ENCODE measurements around the gene DNAJC8.

The DNAJC8 gene

GRCh38 chr1:28170001-28170596 is 62.7 kb downstream of the DNAJC8 start:
- TF ChIP-seq CTCF (IDR thresholded peaks at IDR 0.05; ENCODE audit: control insufficient read depth, extremely low read depth, insufficient read depth): no peak
- no peak overlapping the region for H3K4me3 ChIP-seq (ENCODE audit: low read depth, low read length)
- peak; percentile 39 for DNase-seq (ENCODE audit: low read depth)

GRCh38 chr1:28163496-28164161 is 69.2 kb downstream of the DNAJC8 start:
- TF ChIP-seq CTCF (IDR thresholded peaks at IDR 0.05; ENCODE audit: control insufficient read depth, extremely low read depth, insufficient read depth): no peak
- no peak for DNase-seq (ENCODE audit: low read depth)
- H3K4me3 ChIP-seq (ENCODE audit: low read depth, low read length): no peak overlapping the region

- TF ChIP-seq CTCF (IDR thresholded peaks at IDR 0.05; ENCODE audit: control insufficient read depth, extremely low read depth, insufficient read depth): no peak
- H3K4me3 ChIP-seq (ENCODE audit: low read depth, low read length): no peak overlapping the region
- DNase-seq (ENCODE audit: low read depth): no peak
Measured at GRCh38 chr1:28162151-28162550, 70.7 kb downstream of the DNAJC8 start.

- H3K4me3 ChIP-seq (ENCODE audit: low read depth, low read length): no peak overlapping the region
- DNase-seq (ENCODE audit: low read depth): no peak
- TF ChIP-seq CTCF (IDR thresholded peaks at IDR 0.05; ENCODE audit: control insufficient read depth, extremely low read depth, insufficient read depth): no peak
Measured at GRCh38 chr1:28161751-28162150, 71.1 kb downstream of the DNAJC8 start.

- no peak for TF ChIP-seq CTCF (IDR thresholded peaks at IDR 0.05; ENCODE audit: control insufficient read depth, extremely low read depth, insufficient read depth)
- H3K4me3 ChIP-seq (ENCODE audit: low read depth, low read length): no peak overlapping the region
- no peak for DNase-seq (ENCODE audit: low read depth)
Measured at GRCh38 chr1:28160782-28161266, 72.0 kb downstream of the DNAJC8 start.

GRCh38 chr1:28159680-28160079 is 73.1 kb downstream of the DNAJC8 start:
- no peak for TF ChIP-seq CTCF (IDR thresholded peaks at IDR 0.05; ENCODE audit: control insufficient read depth, extremely low read depth, insufficient read depth)
- no peak overlapping the region for H3K4me3 ChIP-seq (ENCODE audit: low read depth, low read length)
- no peak for DNase-seq (ENCODE audit: low read depth)
